ENCODE measurements around the gene FAF2. TPM values are rescaled to one million over a fixed set of nuclear protein-coding genes. Genes with fewer than 3 reads are reported as not detected.

Gene FAF2
- polyA plus RNA-seq, 1 experiment, result 68.7 TPM

GRCh38 chr5:176425791-176426190 is 22.4 kb upstream of the FAF2 start:
- TF ChIP-seq CTCF (IDR thresholded peaks at IDR 0.05; ENCODE audit: low read depth, low read length), result no peak
- Histone ChIP-seq H3K27me3 (ENCODE audit: control insufficient read depth, insufficient read depth, low read length) (no peaks in the 10 kb centered on the region), H3K27ac (ENCODE audit: low read depth, low read length) (no peak overlapping the region), H3K9me3 (ENCODE audit: control insufficient read depth, insufficient read depth, low read length) (peaks cover 4% of the 10 kb centered on the region; the same call in 1 of the 2 replicates), H3K4me3 (ENCODE audit: low read depth, low read length) (no peak overlapping the region)
- ChIA-PET POLR2A (no interaction called here), CTCF (interaction anchor here (0.8 to 3.5 kb wide), 2 partner anchors 9 to 22 kb away, joined by 4 to 28 read pairs; partner anchors contain the start of genes CLTB and FAF2)
- no peak for DNase-seq (ENCODE audit: low read depth, low spot score)

GRCh38 chr5:176426876-176427275 is 21.3 kb upstream of the FAF2 start:
- TF ChIP-seq CTCF (IDR thresholded peaks at IDR 0.05; ENCODE audit: low read depth, low read length), result no peak
- H3K27ac ChIP-seq (ENCODE audit: low read depth, low read length), result no peak overlapping the region
- CTCF ChIA-PET, result interaction anchor here (0.6 to 3.5 kb wide), 2 partner anchors 12 to 21 kb away, joined by 5 to 28 read pairs; partner anchors contain the start of gene FAF2
- no peaks in the 10 kb centered on the region for H3K27me3 ChIP-seq (ENCODE audit: control insufficient read depth, insufficient read depth, low read length)
- DNase-seq (ENCODE audit: low read depth, low spot score), result no peak
- peaks cover 4% of the 10 kb centered on the region; the same call in 1 of the 2 replicates for H3K9me3 ChIP-seq (ENCODE audit: control insufficient read depth, insufficient read depth, low read length)
- POLR2A ChIA-PET, result interaction anchor here (0.8 kb wide), 1 partner anchor 15 kb away, joined by 4 read pairs; no protein-coding TSS in a partner anchor
- H3K4me3 ChIP-seq (ENCODE audit: low read depth, low read length), result no peak overlapping the region

- DNase-seq (ENCODE audit: low read depth, low spot score), result no peak
- Histone ChIP-seq H3K27ac (ENCODE audit: low read depth, low read length) (no peak overlapping the region), H3K4me3 (ENCODE audit: low read depth, low read length) (no peak overlapping the region), H3K9me3 (ENCODE audit: control insufficient read depth, insufficient read depth, low read length) (peaks cover 4% of the 10 kb centered on the region; the same call in 1 of the 2 replicates), H3K27me3 (ENCODE audit: control insufficient read depth, insufficient read depth, low read length) (no peaks in the 10 kb centered on the region)
- POLR2A ChIA-PET, result no interaction called here
- no peak for TF ChIP-seq CTCF (IDR thresholded peaks at IDR 0.05; ENCODE audit: low read depth, low read length)
- CTCF ChIA-PET, result interaction anchor here (0.5 to 3.5 kb wide), 4 partner anchors 11 to 266 kb away, joined by 3 to 28 read pairs (median 4); partner anchors contain the start of gene FAF2
Observed at GRCh38 chr5:176427971-176428370, 20.2 kb upstream of the FAF2 start.

- H3K27ac ChIP-seq (ENCODE audit: low read depth, low read length), result no peak overlapping the region
- POLR2A ChIA-PET, result no interaction called here
- no peak overlapping the region for H3K4me3 ChIP-seq (ENCODE audit: low read depth, low read length)
- no peak for TF ChIP-seq CTCF (IDR thresholded peaks at IDR 0.05; ENCODE audit: low read depth, low read length)
- no peaks in the 10 kb centered on the region for H3K27me3 ChIP-seq (ENCODE audit: control insufficient read depth, insufficient read depth, low read length)
- H3K9me3 ChIP-seq (ENCODE audit: control insufficient read depth, insufficient read depth, low read length), result peaks cover 4% of the 10 kb centered on the region; the same call in 1 of the 2 replicates
- CTCF ChIA-PET, result interaction anchor here (1.1 kb wide), 1 partner anchor 18 kb away, joined by 3 read pairs; no protein-coding TSS in a partner anchor
- no peak for DNase-seq (ENCODE audit: low read depth, low spot score)
Observed at GRCh38 chr5:176429972-176430371, 18.2 kb upstream of the FAF2 start.

GRCh38 chr5:176432707-176433106 is 15.5 kb upstream of the FAF2 start:
- no peak overlapping the region for H3K27ac ChIP-seq (ENCODE audit: low read depth, low read length)
- POLR2A ChIA-PET, result interaction anchor here (0.7 kb wide), 1 partner anchor 132 kb away, joined by 4 read pairs; no protein-coding TSS in a partner anchor
- DNase-seq (ENCODE audit: low read depth, low spot score), result no peak
- no peaks in the 10 kb centered on the region for H3K9me3 ChIP-seq (ENCODE audit: control insufficient read depth, insufficient read depth, low read length)
- H3K27me3 ChIP-seq (ENCODE audit: control insufficient read depth, insufficient read depth, low read length), result no peaks in the 10 kb centered on the region
- no peak overlapping the region for H3K4me3 ChIP-seq (ENCODE audit: low read depth, low read length)
- TF ChIP-seq CTCF (IDR thresholded peaks at IDR 0.05; ENCODE audit: low read depth, low read length), result no peak
- CTCF ChIA-PET, result no interaction called here

Measured in AG04450 (cell line).